HL-60 (cell line): Measurements from ENCODE around the gene OR5H1.

Experiments used
- POLR2AphosphoS5 ChIP-seq: IDR thresholded peaks from 2 replicates; pipeline ENCODE4 v1.6.1; 2012; ENCODE audit warnings: low read depth
- TF ChIP-seq, protein P1 (sequence below): IDR thresholded peaks from one replicate; pipeline ENCODE4 v1.5.1; 2011; ENCODE audit warnings: low read length, control low read depth, inconsistent platforms; ENCODE audit not compliant: insufficient read depth

DNA sequence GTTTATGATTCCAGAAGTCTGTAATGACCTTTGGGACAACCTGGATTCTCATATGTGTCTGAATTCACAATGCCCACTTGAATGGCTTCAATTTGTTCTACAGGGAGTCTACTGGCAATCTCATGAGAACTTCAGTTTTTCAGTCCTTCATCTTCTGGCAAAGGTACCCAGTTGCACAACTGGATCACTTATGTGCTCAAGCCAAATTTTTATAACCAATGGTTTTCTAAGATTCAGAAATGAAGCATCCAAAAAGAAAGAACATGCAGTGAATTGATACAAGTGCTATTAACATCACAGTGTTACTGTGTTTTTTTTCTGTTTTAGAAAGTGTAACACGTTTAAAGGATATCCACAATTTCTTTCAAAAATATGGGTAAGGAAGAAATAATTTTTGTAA is 16.7 kb downstream of the OR5H1 start, which contains the start of gene OR5H14:
- no peak for TF ChIP-seq POLR2AphosphoS5
- TF ChIP-seq, protein P1, sequence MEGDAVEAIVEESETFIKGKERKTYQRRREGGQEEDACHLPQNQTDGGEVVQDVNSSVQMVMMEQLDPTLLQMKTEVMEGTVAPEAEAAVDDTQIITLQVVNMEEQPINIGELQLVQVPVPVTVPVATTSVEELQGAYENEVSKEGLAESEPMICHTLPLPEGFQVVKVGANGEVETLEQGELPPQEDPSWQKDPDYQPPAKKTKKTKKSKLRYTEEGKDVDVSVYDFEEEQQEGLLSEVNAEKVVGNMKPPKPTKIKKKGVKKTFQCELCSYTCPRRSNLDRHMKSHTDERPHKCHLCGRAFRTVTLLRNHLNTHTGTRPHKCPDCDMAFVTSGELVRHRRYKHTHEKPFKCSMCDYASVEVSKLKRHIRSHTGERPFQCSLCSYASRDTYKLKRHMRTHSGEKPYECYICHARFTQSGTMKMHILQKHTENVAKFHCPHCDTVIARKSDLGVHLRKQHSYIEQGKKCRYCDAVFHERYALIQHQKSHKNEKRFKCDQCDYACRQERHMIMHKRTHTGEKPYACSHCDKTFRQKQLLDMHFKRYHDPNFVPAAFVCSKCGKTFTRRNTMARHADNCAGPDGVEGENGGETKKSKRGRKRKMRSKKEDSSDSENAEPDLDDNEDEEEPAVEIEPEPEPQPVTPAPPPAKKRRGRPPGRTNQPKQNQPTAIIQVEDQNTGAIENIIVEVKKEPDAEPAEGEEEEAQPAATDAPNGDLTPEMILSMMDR: no peak
